ENCODE measurements around the gene CIZ1.
A peak's percentile ranks its signal among the peaks of the same experiment; 100 is the strongest.

Gene CIZ1

GRCh38 chr9:128128836-128129590 lies 62.4 kb downstream of the CIZ1 start:
- H3K4me3 ChIP-seq (ENCODE audit: low read length): peak overlapping the region; percentile 98
- no peak for TF ChIP-seq ZNF274 (IDR thresholded peaks at IDR 0.05; ENCODE audit: low read depth, low read length)

- H3K4me3 ChIP-seq (ENCODE audit: low read length): peak overlapping the region; percentile 98
- TF ChIP-seq ZNF274 (IDR thresholded peaks at IDR 0.05; ENCODE audit: low read depth, low read length): no peak
These were observed 63.2 kb downstream of the CIZ1 start for GRCh38 chr9:128127990-128128835.

DNA sequence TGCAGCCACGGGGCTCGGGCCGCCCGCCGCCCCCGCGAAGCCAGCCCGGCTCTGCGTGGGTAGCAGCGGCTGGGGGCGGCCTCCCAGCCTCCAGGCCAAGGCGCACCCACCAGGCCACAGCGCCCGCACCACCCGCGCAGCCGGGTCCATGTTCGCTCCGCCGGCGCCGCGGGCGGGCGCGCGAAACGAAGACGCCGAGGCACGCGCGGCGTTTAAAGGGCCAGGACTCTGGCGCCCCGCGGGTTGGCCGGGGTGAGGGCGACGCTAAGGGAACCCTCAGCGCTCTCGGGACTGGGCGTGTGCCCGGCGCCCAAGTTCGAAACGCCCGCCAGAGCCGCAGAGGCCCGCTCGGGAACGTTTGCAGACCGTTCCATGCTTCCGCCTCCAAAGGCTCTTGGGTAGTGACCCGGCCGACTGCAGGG lies 63.8 kb downstream of the CIZ1 start, which contains the start of gene PTGES2:
PTGES2 (minus strand) TSS at position 162 of the 422 bp plus-strand sequence; CDS start at position 150, 12 bp downstream.
- peak within 1 kb of the TSS; percentile 98 for H3K4me3 ChIP-seq (ENCODE audit: low read length)
- no peak for TF ChIP-seq ZNF274 (IDR thresholded peaks at IDR 0.05; ENCODE audit: low read depth, low read length)

DNA sequence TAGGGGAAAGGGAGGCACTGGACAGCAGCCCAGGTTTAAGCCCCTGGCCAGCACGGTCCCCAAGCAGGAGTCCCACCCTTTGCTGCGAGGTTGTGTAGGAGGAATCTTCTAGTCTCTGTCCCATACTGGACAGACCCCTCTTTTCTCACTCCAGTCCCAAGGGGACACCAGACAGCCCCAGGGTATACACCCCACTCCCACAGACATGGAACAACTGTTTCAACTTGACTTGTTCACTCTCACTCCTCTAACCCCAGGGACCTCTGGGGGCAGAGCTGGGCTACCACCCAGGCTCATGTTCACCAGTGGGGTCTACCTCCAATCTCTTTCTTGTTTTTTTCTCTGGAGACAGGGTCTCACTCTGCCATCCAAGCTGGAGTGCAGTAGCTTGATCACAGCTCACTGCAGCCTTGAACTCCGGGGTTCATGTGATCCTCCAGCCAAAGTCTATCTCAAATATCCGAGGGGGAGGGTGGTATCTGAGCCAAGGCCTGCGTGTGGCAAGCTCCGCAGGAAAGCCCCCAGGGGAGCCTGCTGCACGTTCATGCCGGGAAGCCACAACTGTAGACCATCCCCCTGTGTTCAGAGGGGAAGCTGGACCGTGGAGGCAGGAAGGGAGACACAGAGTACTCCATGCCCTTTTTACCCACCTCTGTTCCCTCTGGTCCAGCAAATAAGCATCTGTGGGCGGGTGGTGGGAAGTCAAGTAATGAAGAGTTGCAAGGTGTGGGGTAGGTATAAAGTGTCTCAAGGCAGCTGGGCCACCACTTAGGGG lies 65.6 kb downstream of the CIZ1 start:
- no peak for TF ChIP-seq ZNF274 (IDR thresholded peaks at IDR 0.05; ENCODE audit: low read depth, low read length)
- peak overlapping the region; percentile 98 for H3K4me3 ChIP-seq (ENCODE audit: low read length)

- H3K4me3 ChIP-seq (ENCODE audit: low read length): no peak overlapping the region
- TF ChIP-seq ZNF274 (IDR thresholded peaks at IDR 0.05; ENCODE audit: low read depth, low read length): no peak
These were observed 66.3 kb downstream of the CIZ1 start for GRCh38 chr9:128124873-128125579.

DNA sequence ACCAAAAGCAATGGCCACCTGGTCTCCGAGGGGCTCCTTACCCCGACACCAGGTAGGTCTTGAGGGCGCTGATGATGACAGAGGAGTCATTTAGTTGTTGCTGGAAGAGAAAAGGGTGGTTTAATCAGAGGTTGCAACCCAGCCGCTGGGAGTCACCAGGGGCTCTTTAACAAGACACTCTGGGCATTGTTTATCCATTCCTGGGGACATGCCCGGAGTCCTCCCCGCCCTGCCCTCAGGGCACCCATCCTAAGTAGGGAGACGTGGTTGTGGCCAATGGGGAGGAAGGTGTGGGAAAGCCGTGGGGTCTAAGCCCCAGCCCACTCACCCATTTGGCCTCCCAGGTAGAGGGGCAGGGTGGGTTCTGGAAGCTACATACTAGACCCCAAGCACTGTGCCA lies 66.9 kb downstream of the CIZ1 start:
- TF ChIP-seq ZNF274 (IDR thresholded peaks at IDR 0.05; ENCODE audit: low read depth, low read length): no peak
- no peak overlapping the region for H3K4me3 ChIP-seq (ENCODE audit: low read length)

GRCh38 chr9:128123451-128124080 lies 67.8 kb downstream of the CIZ1 start:
- H3K4me3 ChIP-seq (ENCODE audit: low read length): no peak overlapping the region
- TF ChIP-seq ZNF274 (IDR thresholded peaks at IDR 0.05; ENCODE audit: low read depth, low read length): no peak

DNA sequence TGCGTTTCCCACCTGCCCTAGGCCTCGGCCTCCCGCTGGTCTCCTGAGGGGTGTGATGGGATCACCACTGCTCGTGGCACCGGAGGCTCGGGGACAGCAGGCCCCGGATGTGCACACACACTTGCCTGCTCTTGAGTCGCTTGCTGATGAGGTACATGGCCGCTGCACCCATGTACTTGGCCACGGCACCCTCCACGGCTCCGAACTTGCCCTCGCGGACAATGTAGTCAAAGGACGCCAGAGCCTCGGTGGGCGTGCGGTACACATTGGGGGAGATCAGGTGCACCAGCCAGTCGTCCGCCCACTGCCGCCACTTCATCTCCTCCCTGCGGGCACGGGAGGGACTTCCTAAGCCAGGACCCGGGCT lies 68.6 kb downstream of the CIZ1 start:
- H3K4me3 ChIP-seq (ENCODE audit: low read length): no peak overlapping the region
- no peak for TF ChIP-seq ZNF274 (IDR thresholded peaks at IDR 0.05; ENCODE audit: low read depth, low read length)

GRCh38 chr9:128121924-128122808 lies 69.2 kb downstream of the CIZ1 start:
- H3K4me3 ChIP-seq (ENCODE audit: low read length): no peak overlapping the region
- TF ChIP-seq ZNF274 (IDR thresholded peaks at IDR 0.05; ENCODE audit: low read depth, low read length): no peak

GRCh38 chr9:128121466-128121810 lies 69.9 kb downstream of the CIZ1 start:
- TF ChIP-seq ZNF274 (IDR thresholded peaks at IDR 0.05; ENCODE audit: low read depth, low read length): no peak
- H3K4me3 ChIP-seq (ENCODE audit: low read length): no peak overlapping the region

GRCh38 chr9:128120741-128121465 lies 70.5 kb downstream of the CIZ1 start:
- no peak for TF ChIP-seq ZNF274 (IDR thresholded peaks at IDR 0.05; ENCODE audit: low read depth, low read length)
- H3K4me3 ChIP-seq (ENCODE audit: low read length): no peak overlapping the region
